Neutrophil (primary cell): ENCODE measurements around the gene RNGTT.

Experiments
- H3K27ac ChIP-seq: fragments of 200-600 bp; sonication (generic); 2 replicates; pipeline ENCODE4 v1.5.1; 2016; ENCODE audit warnings: mild to moderate bottlenecking, moderate library complexity
- H3K27me3 ChIP-seq: fragments of 200-600 bp; sonication (generic); 2 replicates; pipeline ENCODE4 v1.6.0; 2016; ENCODE audit warnings: mild to moderate bottlenecking
- H3K36me3 ChIP-seq: fragments of 200-600 bp; sonication (generic); 2 replicates; pipeline ENCODE4 v1.5.1; 2017
- H3K4me1 ChIP-seq, 2 experiments: fragments of 200-600 bp in 1 of 2; sonication (generic) in 1 of 2; 1 replicate in 1 of 2; 2 replicates in 1 of 2; pipeline versions ENCODE4 v1.5.1 to v1.6.1; 2013 to 2016; ENCODE audit warnings: low read depth in 1 of 2, low read length in 1 of 2, mild to moderate bottlenecking in 1 of 2, moderate library complexity in 1 of 2; ENCODE audit not compliant: control insufficient read depth in 1 of 2, insufficient read depth in 1 of 2
- H3K4me3 ChIP-seq, 2 experiments: fragments of 200-600 bp in 1 of 2; sonication (generic) in 1 of 2; 1 replicate in 1 of 2; 2 replicates in 1 of 2; pipeline ENCODE4 v1.5.1; 2013 to 2016; ENCODE audit warnings: low read depth in 1 of 2, low read length in 1 of 2, mild to moderate bottlenecking in 1 of 2, moderate library complexity in 1 of 2
- H3K9me3 ChIP-seq: fragments of 200-600 bp; sonication (generic); 2 replicates; pipeline ENCODE4 v1.5.1; 2016
- CTCF ChIP-seq: fragments of 200-600 bp; sonication (generic); IDR thresholded peaks from 2 replicates; pipeline ENCODE4 v1.5.1; 2016; ENCODE audit warnings: antibody characterized with exemption

The RNGTT gene

GRCh38 chr6:89008001-89008814 is 44.8 kb upstream of the RNGTT start:
- no peaks in the 10 kb centered on the region for H3K36me3 ChIP-seq
- TF ChIP-seq CTCF = no peak
- peaks cover 11 to 27% of the 10 kb centered on the region in 2 experiments for H3K4me1 ChIP-seq
- no peaks in the 10 kb centered on the region for H3K9me3 ChIP-seq
- H3K27ac ChIP-seq = peak overlapping the region; percentile 49
- no peaks in the 10 kb centered on the region for H3K27me3 ChIP-seq
- H3K4me3 ChIP-seq = no peak overlapping the region

- no peaks in the 10 kb centered on the region for H3K9me3 ChIP-seq
- peak overlapping the region in 1 of 2 experiments; percentile 34 for H3K4me3 ChIP-seq
- TF ChIP-seq CTCF = no peak
- peaks cover 11 to 27% of the 10 kb centered on the region in 2 experiments for H3K4me1 ChIP-seq
- H3K27me3 ChIP-seq = no peaks in the 10 kb centered on the region
- H3K36me3 ChIP-seq = no peaks in the 10 kb centered on the region
- H3K27ac ChIP-seq = peak overlapping the region; percentile 49
Observed at GRCh38 chr6:89007209-89008000, 44.0 kb upstream of the RNGTT start.

GRCh38 chr6:89002523-89002922 is 39.1 kb upstream of the RNGTT start:
- Histone ChIP-seq H3K27ac (no peak overlapping the region), H3K4me3 (no peak overlapping the region), H3K4me1 (peaks cover 3 to 6% of the 10 kb centered on the region in 2 experiments), H3K36me3 (no peaks in the 10 kb centered on the region), H3K27me3 (no peaks in the 10 kb centered on the region), H3K9me3 (no peaks in the 10 kb centered on the region)
- TF ChIP-seq CTCF = no peak

- Histone ChIP-seq H3K4me1 (peaks cover 3 to 6% of the 10 kb centered on the region in 2 experiments), H3K27me3 (no peaks in the 10 kb centered on the region), H3K9me3 (no peaks in the 10 kb centered on the region), H3K27ac (no peak overlapping the region), H3K36me3 (no peaks in the 10 kb centered on the region), H3K4me3 (no peak overlapping the region)
- no peak for TF ChIP-seq CTCF
Observed at GRCh38 chr6:88997327-88997726, 33.9 kb upstream of the RNGTT start.

GRCh38 chr6:88992741-88993552 is 29.5 kb upstream of the RNGTT start:
- H3K27ac ChIP-seq = no peak overlapping the region
- no peak for TF ChIP-seq CTCF
- H3K4me1 ChIP-seq = peaks cover 3 to 6% of the 10 kb centered on the region in 2 experiments
- H3K36me3 ChIP-seq = no peaks in the 10 kb centered on the region
- H3K27me3 ChIP-seq = no peaks in the 10 kb centered on the region
- no peaks in the 10 kb centered on the region for H3K9me3 ChIP-seq
- H3K4me3 ChIP-seq = no peak overlapping the region
